ENCODE measurements around the gene MAF.

Gene MAF

GRCh38 chr16:79587296-79587695, 13.2 kb downstream of the MAF start:
- DNase-seq, result no peak

DNA sequence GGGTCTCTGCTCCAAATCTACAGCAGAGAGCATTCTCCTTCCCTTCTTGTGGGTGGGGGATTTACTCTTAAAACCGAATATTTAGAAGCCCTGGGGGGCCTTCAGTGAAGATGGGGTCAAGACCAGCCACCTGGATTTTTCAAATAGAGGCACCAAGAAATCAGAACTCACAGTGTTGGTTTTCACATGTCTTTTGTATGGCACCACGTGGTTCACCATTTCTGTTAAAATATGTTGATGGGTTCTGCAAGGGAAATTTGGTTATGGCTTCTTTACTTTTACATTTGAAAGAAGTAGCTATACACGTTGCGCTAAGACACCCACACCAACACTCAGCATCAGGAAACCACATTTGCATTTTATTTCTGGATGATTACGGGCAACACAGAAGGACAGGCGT, 17.7 kb downstream of the MAF start:
- DNase-seq, result no peak

DNA sequence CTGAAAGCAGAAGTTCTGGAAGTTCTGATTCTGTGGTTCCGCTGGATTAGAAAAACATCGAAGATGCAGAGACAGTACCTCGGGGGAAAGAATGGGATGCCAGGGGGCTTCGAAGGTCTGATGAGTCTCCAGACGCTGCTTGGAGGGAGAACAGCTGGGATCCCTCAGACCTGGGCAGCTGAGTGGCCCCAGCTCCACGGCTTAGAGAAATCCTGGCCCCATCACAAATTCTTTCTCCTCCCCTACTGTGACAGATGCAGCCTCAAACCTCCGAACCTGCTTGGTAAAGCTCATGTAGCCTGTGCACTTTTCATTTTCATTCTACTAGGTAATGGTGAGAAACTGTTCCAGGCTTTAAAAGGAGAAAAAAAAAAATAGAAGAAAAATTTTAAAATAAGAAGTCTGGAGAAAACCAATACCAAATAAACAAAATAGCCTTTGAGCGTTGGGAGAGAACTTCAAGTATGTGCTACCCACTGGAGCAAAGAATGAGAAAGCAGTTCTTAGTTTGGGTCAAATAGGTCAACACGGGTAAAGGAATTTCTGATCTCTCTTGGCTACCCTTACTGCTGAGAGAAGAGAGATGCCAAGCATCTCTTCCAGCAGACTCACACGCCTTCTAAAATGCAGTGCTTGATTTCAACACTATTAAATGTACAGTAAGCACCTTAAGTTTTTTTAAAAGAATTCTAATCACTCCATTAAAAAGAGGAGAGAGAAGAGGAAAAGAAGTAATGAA, 19.9 kb downstream of the MAF start:
- DNase-seq, result no peak

DNA sequence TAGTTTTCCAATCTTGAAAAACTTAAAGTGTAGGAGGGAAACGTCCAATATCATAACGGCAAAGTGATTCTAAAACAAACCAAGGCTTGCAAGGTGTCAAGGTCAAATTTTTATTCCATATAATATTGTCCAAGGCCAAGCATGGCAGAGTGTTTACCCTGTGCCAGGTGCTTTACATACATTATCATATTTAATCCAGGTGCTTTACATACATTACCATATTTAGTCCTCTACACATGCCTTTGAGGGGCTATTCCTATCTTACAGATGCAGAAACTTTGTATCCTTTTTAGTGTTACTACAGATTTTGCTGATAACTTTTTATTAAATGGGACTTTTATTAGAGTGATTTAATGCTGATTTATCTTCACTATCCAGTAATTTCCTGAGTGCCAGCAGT, 23.9 kb downstream of the MAF start:
- no peak for DNase-seq

DNA sequence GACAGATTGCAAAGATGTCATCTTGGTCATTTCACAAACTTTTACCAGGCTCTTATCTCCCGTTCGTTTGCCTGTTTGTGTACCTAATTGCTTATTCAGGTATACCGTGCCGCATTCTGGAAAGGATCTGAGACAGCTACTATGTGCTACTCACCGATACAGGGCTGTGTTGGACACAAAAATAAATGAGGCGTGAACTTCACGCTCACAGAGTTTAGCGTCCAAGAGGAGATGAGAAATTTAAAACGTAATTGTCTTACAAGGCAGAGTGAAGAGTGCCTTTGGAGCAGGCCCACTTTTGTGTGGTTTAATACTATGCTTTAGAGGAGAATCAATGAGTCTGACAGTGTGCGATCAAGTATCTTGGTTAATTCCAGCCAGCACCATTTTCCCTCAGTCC, 26.7 kb downstream of the MAF start:
- DNase-seq, result peak; percentile 43

DNA sequence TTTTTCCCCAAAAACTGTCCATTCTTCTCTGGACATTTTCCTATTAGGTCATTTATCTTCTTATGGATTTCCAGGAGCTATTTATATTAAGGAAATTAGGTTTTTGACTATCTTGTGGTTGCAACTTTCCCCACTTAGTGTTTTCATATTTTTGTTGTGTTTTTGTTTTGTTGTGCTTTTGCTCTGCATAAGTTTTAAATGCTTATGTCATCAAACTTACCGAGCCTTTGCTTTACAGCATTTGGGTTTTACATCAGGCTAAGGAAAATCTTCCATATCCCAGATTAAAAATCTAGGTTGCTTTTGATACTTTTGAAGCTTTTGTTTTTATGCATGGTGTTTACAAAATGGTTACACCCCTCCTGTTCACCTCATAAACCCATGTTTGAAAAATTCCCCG, 27.5 kb downstream of the MAF start:
- no peak for DNase-seq

DNA sequence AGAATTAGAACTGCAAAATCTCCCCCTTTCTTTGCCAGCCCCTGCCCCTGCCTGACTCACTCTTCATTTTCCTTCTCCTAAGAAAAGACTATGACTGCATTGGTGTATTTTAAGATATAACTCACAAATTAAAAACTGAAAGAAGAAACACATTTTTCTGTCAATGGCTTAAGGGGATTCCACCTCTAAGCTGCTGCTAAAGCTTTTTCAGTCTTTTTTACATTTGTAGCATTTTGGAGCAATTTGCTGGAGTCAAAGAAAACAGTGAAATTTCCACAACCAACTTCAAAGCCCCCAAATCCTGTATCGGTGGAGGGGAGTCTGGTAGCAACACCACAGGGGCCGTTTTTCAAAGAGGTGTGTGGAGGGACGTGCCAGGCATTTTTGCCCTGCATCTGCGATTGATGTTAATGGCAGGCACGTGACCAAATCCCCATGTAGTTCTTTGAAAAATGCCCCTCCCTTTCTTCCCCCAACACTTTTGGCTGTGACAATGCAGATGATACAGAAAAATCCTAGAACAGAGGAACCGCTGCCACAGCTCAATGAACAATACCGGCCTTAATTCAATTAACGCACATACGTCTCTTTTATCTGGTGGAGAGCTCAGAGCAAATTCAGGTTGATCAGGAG, 28.5 kb downstream of the MAF start:
- no peak for DNase-seq

GRCh38 chr16:79571065-79571902, 29.3 kb downstream of the MAF start:
- no peak for DNase-seq

- DNase-seq, result no peak
Observed at GRCh38 chr16:79564671-79565107, 35.8 kb downstream of the MAF start.

DNA sequence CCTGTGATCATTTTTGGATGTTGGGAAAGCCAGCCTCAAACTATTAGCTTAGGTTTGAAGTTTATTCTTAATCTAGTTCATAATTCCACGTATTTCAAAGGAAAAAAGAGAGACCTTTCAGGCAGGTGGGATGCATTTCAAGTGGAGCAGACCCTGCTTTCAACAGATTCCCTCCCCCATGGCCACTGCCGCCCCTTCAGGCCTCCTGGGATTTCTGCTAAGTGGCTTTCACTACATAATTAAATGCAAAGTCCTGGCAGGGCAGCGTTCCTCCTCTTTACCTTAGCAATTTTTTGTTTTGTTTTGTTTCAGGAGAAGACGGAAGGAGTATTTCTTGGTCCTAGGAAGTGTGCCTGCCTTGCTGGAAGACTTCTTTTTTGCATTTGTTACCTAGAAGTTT, 36.6 kb downstream of the MAF start:
- DNase-seq, result peak; percentile 20

GRCh38 chr16:79562166-79562823, 38.2 kb downstream of the MAF start:
- no peak for DNase-seq

DNA sequence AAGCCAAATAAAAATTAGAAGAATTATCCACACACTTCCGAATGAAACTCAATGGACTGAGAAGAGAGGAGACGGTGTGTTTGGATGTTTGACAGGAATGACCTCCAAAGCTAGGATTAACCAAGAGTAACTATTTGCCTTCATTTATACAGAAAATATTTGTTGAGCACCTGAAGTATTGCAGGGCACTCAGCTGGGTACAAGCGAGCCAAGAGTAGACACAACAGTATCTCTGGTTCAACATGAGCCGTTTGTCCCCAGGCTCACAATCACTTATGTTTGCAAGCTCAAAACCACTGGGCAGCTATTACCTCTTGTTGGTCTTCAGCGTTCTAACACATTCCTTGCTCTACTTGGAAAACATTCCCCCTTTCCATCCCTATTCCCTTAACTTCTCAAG, 38.8 kb downstream of the MAF start:
- DNase-seq, result no peak

GRCh38 chr16:79560923-79561322, 39.6 kb downstream of the MAF start:
- DNase-seq, result no peak

DNA sequence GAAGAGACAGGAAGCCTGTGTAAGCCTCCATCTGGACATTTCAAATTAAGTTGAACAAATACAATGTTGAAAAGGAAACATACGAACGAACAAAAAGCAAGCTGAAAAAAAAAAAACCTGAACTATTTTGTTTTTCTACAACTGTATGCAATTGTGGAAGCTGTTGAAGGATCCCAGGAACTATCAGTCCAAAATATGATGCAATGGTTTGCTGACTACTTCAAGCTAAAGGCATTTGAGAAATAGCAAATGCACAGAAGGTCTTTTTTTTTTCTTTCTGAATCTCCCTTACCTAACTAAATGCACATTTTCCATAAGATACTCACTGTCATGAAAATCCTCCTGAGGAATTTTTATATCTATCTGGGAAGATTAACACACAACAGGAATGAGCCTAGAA, 40.2 kb downstream of the MAF start:
- no peak for DNase-seq

- DNase-seq, result no peak
Observed at GRCh38 chr16:79559532-79559931, 41.0 kb downstream of the MAF start.

GRCh38 chr16:79557421-79557820, 43.1 kb downstream of the MAF start:
- DNase-seq, result no peak

DNA sequence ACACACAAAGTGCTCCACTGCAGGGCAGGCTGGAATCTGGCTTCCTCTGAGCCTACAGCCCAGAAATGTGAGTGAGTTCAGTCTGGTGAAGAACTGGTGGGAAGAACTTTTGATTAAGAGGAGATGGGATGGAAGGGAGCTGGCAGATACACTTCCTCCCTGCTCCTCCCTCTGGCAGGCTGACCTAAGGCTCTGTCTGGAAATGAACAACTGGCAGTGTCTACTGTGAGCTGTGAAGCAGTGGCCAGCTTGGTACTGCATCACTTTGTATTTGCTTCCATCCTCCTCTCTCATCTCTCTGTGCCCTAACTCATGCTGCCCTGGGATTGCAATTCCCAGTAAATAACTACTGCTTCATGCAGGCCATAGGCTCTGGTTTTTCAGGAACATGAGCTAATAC, 45.6 kb downstream of the MAF start:
- no peak for DNase-seq

DNA sequence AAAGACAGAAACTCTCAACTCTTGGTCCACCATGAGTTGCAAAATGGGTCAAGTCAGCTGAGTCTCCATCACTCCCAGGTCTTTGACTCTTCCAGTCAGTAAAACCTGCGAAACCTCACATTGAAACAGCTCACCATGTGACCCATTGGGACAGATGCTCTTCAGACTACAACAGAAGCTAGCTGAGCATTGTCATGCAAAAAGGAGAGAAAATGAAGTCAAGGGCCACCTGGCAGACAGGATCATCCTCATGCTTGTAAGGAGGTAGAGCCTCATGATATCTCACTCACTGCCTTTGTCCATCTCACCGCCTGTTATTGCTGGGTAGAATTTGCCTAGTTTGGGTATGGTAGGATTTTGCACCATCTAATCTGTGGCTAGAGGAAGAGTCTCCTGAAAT, 50.2 kb downstream of the MAF start:
- DNase-seq, result no peak

DNA sequence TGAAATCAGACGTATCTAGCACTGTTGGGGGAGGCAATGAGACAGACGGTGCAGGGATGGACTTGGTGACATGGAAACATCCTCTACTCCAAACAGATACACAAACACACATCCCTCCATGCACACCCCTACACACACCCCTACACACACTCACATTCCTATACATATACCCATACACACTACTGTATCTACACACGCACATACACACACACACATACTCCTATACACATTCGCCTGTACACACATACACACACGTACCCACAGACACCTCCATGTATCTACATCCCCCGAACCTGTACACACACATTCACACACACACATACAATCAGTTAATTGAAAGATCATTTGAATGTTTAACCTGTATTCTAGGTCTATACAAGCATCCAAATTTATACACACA, 53.5 kb downstream of the MAF start:
- DNase-seq, result no peak

All from DMS79 treated with DMSO at 0.1 percent for 48 hours (cell line).